Activated naive CD4-positive, alpha-beta T cell treated with anti-CD3 and anti-CD28 coated beads, Interleukin-2, amount 50 U/mL, for 24 hours (primary cell): ENCODE results near the gene GLP1R.

Experiments used
- H3K27ac Mint-ChIP-seq: one replicate; pipeline ENCODE4 v1.8.0; 2021; ENCODE audit warnings: mild to moderate bottlenecking, mixed read lengths
- H3K27me3 Mint-ChIP-seq: one replicate; pipeline ENCODE4 v1.8.0; 2021; ENCODE audit warnings: mixed read lengths
- H3K36me3 Mint-ChIP-seq: one replicate; pipeline ENCODE4 v1.8.0; 2021; ENCODE audit warnings: mixed read lengths
- H3K4me1 Mint-ChIP-seq: one replicate; pipeline ENCODE4 v1.8.0; 2021; ENCODE audit warnings: mixed read lengths
- H3K4me3 Mint-ChIP-seq: one replicate; pipeline ENCODE4 v1.8.0; 2021; ENCODE audit warnings: mild to moderate bottlenecking, mixed read lengths
- H3K9me3 Mint-ChIP-seq: one replicate; pipeline ENCODE4 v1.8.0; 2021; ENCODE audit warnings: mixed read lengths

Gene GLP1R

GRCh38 chr6:39048481-39049399 is at the start of gene GLP1R:
TSS of gene GLP1R (plus strand) at chr6:39048781. CDS start at chr6:39048841, 60 bp downstream.
- Mint-ChIP-seq H3K4me1 (peaks cover 35% of the 10 kb centered on the region), H3K27me3 (peaks cover 21% of the 10 kb centered on the region), H3K36me3 (no peaks in the 10 kb centered on the region), H3K9me3 (no peaks in the 10 kb centered on the region), H3K27ac (no peak within 1 kb of the TSS), H3K4me3 (peak within 1 kb of the TSS; percentile 73)

GRCh38 chr6:39003072-39003471 is 45.5 kb upstream of the GLP1R start:
- no peak overlapping the region for H3K27ac Mint-ChIP-seq
- no peaks in the 10 kb centered on the region for H3K4me1 Mint-ChIP-seq
- no peak overlapping the region for H3K4me3 Mint-ChIP-seq
- H3K27me3 Mint-ChIP-seq = peaks cover 21% of the 10 kb centered on the region
- H3K9me3 Mint-ChIP-seq = no peaks in the 10 kb centered on the region
- H3K36me3 Mint-ChIP-seq = no peaks in the 10 kb centered on the region

- no peaks in the 10 kb centered on the region for H3K36me3 Mint-ChIP-seq
- no peaks in the 10 kb centered on the region for H3K9me3 Mint-ChIP-seq
- peaks cover 23% of the 10 kb centered on the region for H3K27me3 Mint-ChIP-seq
- H3K4me1 Mint-ChIP-seq = no peaks in the 10 kb centered on the region
- no peak overlapping the region for H3K4me3 Mint-ChIP-seq
- no peak overlapping the region for H3K27ac Mint-ChIP-seq
Measured at GRCh38 chr6:39003492-39003891, 45.1 kb upstream of the GLP1R start.

- Mint-ChIP-seq H3K36me3 (no peaks in the 10 kb centered on the region), H3K4me1 (no peaks in the 10 kb centered on the region), H3K27me3 (peaks cover 31% of the 10 kb centered on the region), H3K27ac (no peak overlapping the region), H3K4me3 (no peak overlapping the region), H3K9me3 (no peaks in the 10 kb centered on the region)
Measured at GRCh38 chr6:39004801-39005200, 43.8 kb upstream of the GLP1R start.

- no peaks in the 10 kb centered on the region for H3K36me3 Mint-ChIP-seq
- no peaks in the 10 kb centered on the region for H3K9me3 Mint-ChIP-seq
- no peak overlapping the region for H3K27ac Mint-ChIP-seq
- H3K4me1 Mint-ChIP-seq = no peaks in the 10 kb centered on the region
- peaks cover 25% of the 10 kb centered on the region for H3K27me3 Mint-ChIP-seq
- no peak overlapping the region for H3K4me3 Mint-ChIP-seq
Measured at GRCh38 chr6:39005774-39006173, 42.8 kb upstream of the GLP1R start.

GRCh38 chr6:39007575-39007974 is 41.0 kb upstream of the GLP1R start:
- Mint-ChIP-seq H3K9me3 (no peaks in the 10 kb centered on the region), H3K36me3 (no peaks in the 10 kb centered on the region), H3K4me1 (no peaks in the 10 kb centered on the region), H3K4me3 (no peak overlapping the region), H3K27me3 (peaks cover 22% of the 10 kb centered on the region), H3K27ac (no peak overlapping the region)

- H3K27ac Mint-ChIP-seq = no peak overlapping the region
- H3K27me3 Mint-ChIP-seq = peaks cover 21% of the 10 kb centered on the region
- no peak overlapping the region for H3K4me3 Mint-ChIP-seq
- H3K36me3 Mint-ChIP-seq = no peaks in the 10 kb centered on the region
- H3K9me3 Mint-ChIP-seq = no peaks in the 10 kb centered on the region
- no peaks in the 10 kb centered on the region for H3K4me1 Mint-ChIP-seq
Measured at GRCh38 chr6:39008737-39009136, 39.8 kb upstream of the GLP1R start.

GRCh38 chr6:39009476-39009875 is 39.1 kb upstream of the GLP1R start:
- Mint-ChIP-seq H3K4me3 (no peak overlapping the region), H3K4me1 (no peaks in the 10 kb centered on the region), H3K27ac (no peak overlapping the region), H3K27me3 (peaks cover 20% of the 10 kb centered on the region), H3K36me3 (no peaks in the 10 kb centered on the region), H3K9me3 (no peaks in the 10 kb centered on the region)

- no peak overlapping the region for H3K4me3 Mint-ChIP-seq
- H3K4me1 Mint-ChIP-seq = no peaks in the 10 kb centered on the region
- H3K9me3 Mint-ChIP-seq = no peaks in the 10 kb centered on the region
- no peak overlapping the region for H3K27ac Mint-ChIP-seq
- H3K27me3 Mint-ChIP-seq = peaks cover 8% of the 10 kb centered on the region
- H3K36me3 Mint-ChIP-seq = no peaks in the 10 kb centered on the region
Measured at GRCh38 chr6:39016839-39017546, 31.6 kb upstream of the GLP1R start.

GRCh38 chr6:39017547-39017880 is 31.1 kb upstream of the GLP1R start:
- H3K27me3 Mint-ChIP-seq = peaks cover 4% of the 10 kb centered on the region
- H3K27ac Mint-ChIP-seq = no peak overlapping the region
- no peaks in the 10 kb centered on the region for H3K4me1 Mint-ChIP-seq
- no peak overlapping the region for H3K4me3 Mint-ChIP-seq
- no peaks in the 10 kb centered on the region for H3K9me3 Mint-ChIP-seq
- H3K36me3 Mint-ChIP-seq = no peaks in the 10 kb centered on the region

GRCh38 chr6:39018103-39018502 is 30.5 kb upstream of the GLP1R start:
- no peaks in the 10 kb centered on the region for H3K9me3 Mint-ChIP-seq
- no peaks in the 10 kb centered on the region for H3K4me1 Mint-ChIP-seq
- no peak overlapping the region for H3K27ac Mint-ChIP-seq
- H3K27me3 Mint-ChIP-seq = peaks cover 4% of the 10 kb centered on the region
- no peak overlapping the region for H3K4me3 Mint-ChIP-seq
- no peaks in the 10 kb centered on the region for H3K36me3 Mint-ChIP-seq

GRCh38 chr6:39020136-39020535 is 28.4 kb upstream of the GLP1R start:
- no peak overlapping the region for H3K4me3 Mint-ChIP-seq
- no peak overlapping the region for H3K27ac Mint-ChIP-seq
- H3K4me1 Mint-ChIP-seq = no peaks in the 10 kb centered on the region
- no peaks in the 10 kb centered on the region for H3K9me3 Mint-ChIP-seq
- peaks cover 1% of the 10 kb centered on the region for H3K27me3 Mint-ChIP-seq
- H3K36me3 Mint-ChIP-seq = no peaks in the 10 kb centered on the region

GRCh38 chr6:39021041-39021440 is 27.5 kb upstream of the GLP1R start:
- no peak overlapping the region for H3K27ac Mint-ChIP-seq
- no peaks in the 10 kb centered on the region for H3K36me3 Mint-ChIP-seq
- no peak overlapping the region for H3K4me3 Mint-ChIP-seq
- H3K9me3 Mint-ChIP-seq = no peaks in the 10 kb centered on the region
- H3K4me1 Mint-ChIP-seq = no peaks in the 10 kb centered on the region
- no peaks in the 10 kb centered on the region for H3K27me3 Mint-ChIP-seq

- Mint-ChIP-seq H3K4me1 (no peaks in the 10 kb centered on the region), H3K4me3 (no peak overlapping the region), H3K27ac (no peak overlapping the region), H3K27me3 (no peaks in the 10 kb centered on the region), H3K9me3 (no peaks in the 10 kb centered on the region), H3K36me3 (no peaks in the 10 kb centered on the region)
Measured at GRCh38 chr6:39021779-39022178, 26.8 kb upstream of the GLP1R start.

GRCh38 chr6:39026175-39026574 is 22.4 kb upstream of the GLP1R start:
- no peaks in the 10 kb centered on the region for H3K36me3 Mint-ChIP-seq
- H3K27ac Mint-ChIP-seq = no peak overlapping the region
- peaks cover 8% of the 10 kb centered on the region for H3K27me3 Mint-ChIP-seq
- H3K4me3 Mint-ChIP-seq = no peak overlapping the region
- H3K9me3 Mint-ChIP-seq = no peaks in the 10 kb centered on the region
- no peaks in the 10 kb centered on the region for H3K4me1 Mint-ChIP-seq
